ENCODE data around the gene TRAF4.

Gene TRAF4

DNA sequence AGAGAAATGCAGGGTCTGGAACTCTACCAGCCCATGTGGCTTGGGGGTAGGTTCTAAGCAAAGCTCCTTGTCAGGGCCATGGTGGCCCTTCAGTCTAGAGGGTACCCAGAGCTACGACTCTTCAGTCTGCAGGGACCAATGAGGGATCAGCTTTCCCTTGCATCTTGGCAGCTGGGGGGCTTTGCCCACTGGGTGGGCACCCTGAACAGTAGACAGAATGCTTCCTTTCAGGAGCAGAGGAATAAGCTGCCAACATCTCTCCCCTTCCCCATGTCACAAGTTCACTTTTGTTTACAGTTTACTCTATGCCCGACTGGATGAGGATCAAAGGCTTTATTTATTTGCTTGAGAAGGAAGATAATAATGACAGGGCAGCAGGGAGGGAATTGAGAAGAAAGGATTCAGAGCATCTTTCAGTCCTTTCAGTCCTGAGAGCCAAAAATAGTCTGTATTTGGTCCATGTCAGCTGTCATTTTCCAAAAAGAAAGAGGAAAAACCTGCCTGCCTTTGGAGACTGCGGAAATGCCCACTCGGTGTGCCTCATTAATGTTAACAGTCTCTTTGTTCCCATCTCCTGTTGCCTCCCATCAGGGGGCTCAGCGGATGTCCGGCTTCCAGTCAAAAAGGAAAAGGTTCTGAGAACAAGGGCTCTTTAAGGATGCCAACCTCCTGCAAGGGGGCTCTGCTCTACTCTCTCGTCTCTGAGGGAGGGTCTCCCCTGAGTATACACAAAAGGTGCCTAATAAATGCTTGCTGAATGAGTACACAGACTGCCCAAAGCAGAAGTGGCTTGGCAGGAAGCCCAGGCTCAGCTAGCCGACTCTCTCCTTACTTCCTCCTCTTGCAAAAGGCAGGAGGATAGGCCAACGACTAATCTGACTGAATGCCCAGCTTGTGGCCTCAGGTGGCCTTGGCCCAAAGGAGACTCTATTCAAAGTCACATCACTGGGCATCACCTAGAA lies 17.1 kb downstream of the TRAF4 start:
- no peak for DNase-seq (ENCODE audit: low spot score)
- TF ChIP-seq, protein P1, sequence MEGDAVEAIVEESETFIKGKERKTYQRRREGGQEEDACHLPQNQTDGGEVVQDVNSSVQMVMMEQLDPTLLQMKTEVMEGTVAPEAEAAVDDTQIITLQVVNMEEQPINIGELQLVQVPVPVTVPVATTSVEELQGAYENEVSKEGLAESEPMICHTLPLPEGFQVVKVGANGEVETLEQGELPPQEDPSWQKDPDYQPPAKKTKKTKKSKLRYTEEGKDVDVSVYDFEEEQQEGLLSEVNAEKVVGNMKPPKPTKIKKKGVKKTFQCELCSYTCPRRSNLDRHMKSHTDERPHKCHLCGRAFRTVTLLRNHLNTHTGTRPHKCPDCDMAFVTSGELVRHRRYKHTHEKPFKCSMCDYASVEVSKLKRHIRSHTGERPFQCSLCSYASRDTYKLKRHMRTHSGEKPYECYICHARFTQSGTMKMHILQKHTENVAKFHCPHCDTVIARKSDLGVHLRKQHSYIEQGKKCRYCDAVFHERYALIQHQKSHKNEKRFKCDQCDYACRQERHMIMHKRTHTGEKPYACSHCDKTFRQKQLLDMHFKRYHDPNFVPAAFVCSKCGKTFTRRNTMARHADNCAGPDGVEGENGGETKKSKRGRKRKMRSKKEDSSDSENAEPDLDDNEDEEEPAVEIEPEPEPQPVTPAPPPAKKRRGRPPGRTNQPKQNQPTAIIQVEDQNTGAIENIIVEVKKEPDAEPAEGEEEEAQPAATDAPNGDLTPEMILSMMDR (IDR thresholded peaks at IDR 0.05; ENCODE audit: extremely low read depth, insufficient read depth, missing control alignments), result no peak
- in situ Hi-C loops (cut with MboI; ENCODE audit: low pct_unique_long_range_greater_than_20kb, low sequenced_read_pairs, unreplicated experiment), result loop anchor here (10.0 kb wide), 1 partner anchor 154 kb away; no protein-coding TSS in a partner anchor

DNA sequence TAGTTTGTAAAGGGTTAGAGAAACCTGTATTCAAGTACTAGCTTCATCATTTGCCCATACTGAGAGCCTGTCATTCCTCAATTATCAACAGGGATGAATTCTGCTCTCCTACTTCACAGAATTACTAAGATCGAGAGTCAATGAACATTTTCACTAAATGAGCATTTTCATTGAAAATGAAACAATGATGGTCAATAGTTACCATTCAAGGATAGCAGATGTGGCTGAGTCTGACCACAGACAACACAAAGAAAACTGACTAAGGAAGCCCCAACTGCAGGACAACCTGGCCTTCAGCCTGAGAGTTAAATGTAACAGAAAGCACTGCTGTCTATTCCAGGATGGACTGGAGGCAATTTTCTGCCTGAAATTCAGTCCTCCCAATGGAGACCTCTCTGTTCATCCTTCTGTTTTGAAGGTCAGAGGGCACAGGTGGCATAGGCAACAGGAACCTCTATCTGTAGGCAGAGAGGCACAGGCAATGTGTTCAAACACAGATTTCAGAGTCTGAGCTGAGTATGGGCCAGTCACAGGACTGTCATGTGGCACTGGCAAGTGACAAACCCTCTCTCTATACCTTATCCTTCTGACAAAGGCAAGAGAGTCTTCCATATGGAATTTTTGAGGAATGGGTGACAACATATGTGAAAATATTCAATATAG lies 19.5 kb downstream of the TRAF4 start:
- DNase-seq (ENCODE audit: low spot score), result peak; percentile 75
- TF ChIP-seq, protein P1 (IDR thresholded peaks at IDR 0.05; ENCODE audit: extremely low read depth, insufficient read depth, missing control alignments), result peak; percentile 1
- in situ Hi-C loops (cut with MboI; ENCODE audit: low pct_unique_long_range_greater_than_20kb, low sequenced_read_pairs, unreplicated experiment), result loop anchor here (10.0 kb wide), 1 partner anchor 152 kb away; no protein-coding TSS in a partner anchor

DNA sequence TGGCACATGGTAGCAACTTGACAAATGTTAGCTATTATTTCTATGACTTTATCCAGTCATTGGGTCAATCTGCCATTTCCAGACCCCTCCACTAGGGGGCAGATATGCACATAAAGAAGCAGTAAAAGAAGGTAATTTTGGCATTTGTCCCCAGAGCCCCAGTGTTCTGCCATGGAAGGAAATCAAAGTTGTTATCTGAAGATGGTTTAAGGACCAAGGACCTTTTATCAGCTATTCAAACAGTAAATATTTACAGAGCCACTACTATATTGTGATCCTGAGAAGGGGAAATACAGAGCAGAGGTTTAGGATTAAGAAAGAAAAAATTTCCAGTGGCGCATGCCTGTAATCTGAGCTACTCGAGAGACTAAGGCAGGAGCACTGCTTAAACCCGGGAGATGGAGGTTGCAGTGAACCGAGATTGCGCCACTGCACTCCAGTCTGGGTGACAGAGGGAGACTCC lies 20.0 kb downstream of the TRAF4 start:
- peak; percentile 74 for DNase-seq (ENCODE audit: low spot score)
- in situ Hi-C loops (cut with MboI; ENCODE audit: low pct_unique_long_range_greater_than_20kb, low sequenced_read_pairs, unreplicated experiment), result loop anchor here (10.0 kb wide), 1 partner anchor 151 kb away; no protein-coding TSS in a partner anchor
- TF ChIP-seq, protein P1 (IDR thresholded peaks at IDR 0.05; ENCODE audit: extremely low read depth, insufficient read depth, missing control alignments), result peak; percentile 81

DNA sequence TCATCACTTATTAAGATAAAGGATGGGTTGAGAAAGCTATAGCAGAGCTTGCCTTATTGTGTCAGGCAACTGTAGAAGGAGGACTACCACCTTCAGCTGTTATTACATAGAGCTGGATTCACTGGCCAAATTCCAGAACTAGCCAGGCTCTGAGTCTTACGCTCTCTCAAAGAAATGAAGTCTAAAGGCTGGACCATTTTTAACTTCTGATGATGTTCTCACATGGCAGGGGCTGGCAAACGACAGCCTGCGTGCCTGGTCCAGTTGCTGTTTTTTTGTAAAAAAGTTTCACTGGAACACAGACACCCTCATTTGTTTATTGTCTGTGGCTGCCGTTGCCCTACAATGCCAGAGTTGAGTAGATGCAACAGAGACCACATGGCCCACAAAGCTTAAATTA lies 21.2 kb downstream of the TRAF4 start:
- in situ Hi-C loops (cut with MboI; ENCODE audit: low pct_unique_long_range_greater_than_20kb, low sequenced_read_pairs, unreplicated experiment), result loop anchor here (10.0 kb wide), 1 partner anchor 150 kb away; no protein-coding TSS in a partner anchor
- TF ChIP-seq, protein P1 (IDR thresholded peaks at IDR 0.05; ENCODE audit: extremely low read depth, insufficient read depth, missing control alignments), result no peak

DNA sequence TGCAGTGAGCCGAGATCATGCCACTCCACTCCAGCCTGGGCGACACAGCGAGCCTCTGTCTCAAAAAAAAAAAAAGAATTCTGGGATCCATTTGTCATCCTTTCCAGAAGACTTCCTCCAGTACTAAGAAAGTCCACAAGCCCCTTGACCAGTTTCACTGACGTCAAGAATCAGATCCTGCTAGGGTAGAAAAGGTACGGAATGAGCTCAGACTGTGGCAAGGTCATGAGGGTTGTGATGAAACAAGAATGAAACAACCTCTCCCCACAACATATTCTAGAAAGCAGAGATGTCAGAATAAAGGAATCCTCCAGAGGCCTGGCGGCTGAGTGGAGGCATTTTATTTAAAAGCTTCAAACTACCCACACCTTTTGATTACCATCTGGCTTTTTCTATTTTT lies 29.9 kb downstream of the TRAF4 start:
- no peak for DNase-seq (ENCODE audit: low spot score)
- in situ Hi-C loops (cut with MboI; ENCODE audit: low pct_unique_long_range_greater_than_20kb, low sequenced_read_pairs, unreplicated experiment), result no loop called here
- TF ChIP-seq, protein P1 (IDR thresholded peaks at IDR 0.05; ENCODE audit: extremely low read depth, insufficient read depth, missing control alignments), result no peak

More for the DNA sequence above, 21.2 kb downstream of the TRAF4 start:
- DNase-seq (ENCODE audit: low spot score), result no peak

DNA sequence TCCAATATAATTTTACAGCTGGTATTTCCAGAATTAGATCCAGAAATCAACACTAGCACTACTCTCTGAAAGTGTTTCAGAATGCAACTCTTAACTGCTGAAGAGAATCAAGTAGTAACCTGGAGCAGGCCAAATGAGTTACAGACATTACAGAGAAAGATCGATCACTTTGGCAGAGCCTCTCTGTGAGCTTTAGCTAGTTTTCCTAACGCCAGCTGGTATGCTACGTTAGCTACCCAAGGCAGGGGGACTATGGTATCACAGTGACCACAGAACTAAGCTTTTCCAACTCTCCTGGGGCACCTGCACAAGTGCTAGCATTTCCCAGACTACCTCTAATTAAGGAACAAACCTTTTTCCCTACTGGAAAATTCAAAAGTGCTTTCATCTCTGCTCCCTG lies 30.4 kb downstream of the TRAF4 start:
- in situ Hi-C loops (cut with MboI; ENCODE audit: low pct_unique_long_range_greater_than_20kb, low sequenced_read_pairs, unreplicated experiment), result no loop called here
- TF ChIP-seq, protein P1 (IDR thresholded peaks at IDR 0.05; ENCODE audit: extremely low read depth, insufficient read depth, missing control alignments), result no peak
- DNase-seq (ENCODE audit: low spot score), result no peak
